Brain pericyte (primary cell): ENCODE data around the gene PARK7.
A peak's percentile ranks its signal among the peaks of the same experiment; 100 is the strongest.
"Not testable (repeated sequence)": the region's sequence is repeated elsewhere in the genome, so short reads cannot be mapped to it uniquely, and the experiment has no call there.

Experiments used
- DNase-seq: peaks from one replicate; pipeline ENCODE4 v3.0.0-alpha.2; 2012; ENCODE audit warnings: low read depth, low spot score

The PARK7 gene

DNA sequence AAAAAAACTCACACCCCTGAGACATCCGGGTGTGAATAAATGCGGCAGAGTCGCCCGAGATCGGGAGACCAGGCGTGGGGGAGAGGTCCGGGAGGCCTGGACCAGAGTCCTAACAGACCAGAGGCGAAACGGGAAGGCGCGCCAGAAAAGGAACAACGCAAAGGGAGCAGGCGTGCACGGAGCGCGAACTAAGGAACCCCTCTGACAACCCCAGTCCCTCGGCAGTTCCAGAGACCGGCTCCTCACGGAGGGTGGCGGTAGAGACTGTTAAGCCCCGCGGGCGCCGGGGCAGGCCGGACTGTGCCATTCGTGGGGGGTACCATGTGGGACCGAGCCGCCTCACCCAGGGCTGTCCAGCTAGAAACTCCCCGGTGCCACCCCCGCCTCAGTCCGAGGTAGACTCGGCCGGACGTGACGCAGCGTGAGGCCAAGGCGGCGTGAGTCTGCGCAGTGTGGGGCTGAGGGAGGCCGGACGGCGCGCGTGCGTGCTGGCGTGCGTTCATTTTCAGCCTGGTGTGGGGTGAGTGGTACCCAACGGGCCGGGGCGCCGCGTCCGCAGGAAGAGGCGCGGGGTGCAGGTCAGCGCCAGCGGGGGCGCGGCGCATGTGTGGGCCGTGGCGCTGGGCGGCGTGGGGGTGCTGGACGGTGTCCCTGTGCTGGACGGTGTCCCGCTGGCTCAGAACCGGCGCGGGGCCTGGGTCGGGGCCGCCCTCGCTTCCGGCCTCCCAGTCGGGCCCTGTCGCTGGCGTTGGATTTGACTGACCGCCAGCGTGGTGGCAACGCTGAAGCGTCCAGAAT, at the start of gene PARK7:
Gene PARK7, plus strand, starts transcription at position 496 of the 798 bp plus-strand sequence. CDS start 1,075 bp downstream, outside the sequence.
- DNase-seq = peak; percentile 99

DNA sequence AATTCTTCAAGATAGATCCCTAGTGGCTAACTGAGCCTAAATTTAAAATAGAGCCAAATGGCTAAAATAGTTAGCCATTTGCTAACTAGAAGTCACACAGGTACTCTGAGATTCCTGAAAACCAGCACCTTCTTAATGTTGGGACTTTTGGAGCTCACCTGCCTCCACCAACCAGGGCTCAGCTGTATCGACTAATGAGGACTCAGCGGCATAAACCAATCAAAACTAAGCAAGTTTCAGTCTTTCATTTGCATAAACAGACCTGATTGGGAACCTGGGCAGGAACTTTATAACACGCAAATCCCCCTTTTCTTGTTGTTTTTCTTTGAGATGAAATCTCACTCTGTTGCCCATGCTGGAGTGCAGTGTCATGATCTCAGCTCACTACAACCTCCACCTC, 49.4 kb upstream of the PARK7 start:
- no peak for DNase-seq

DNA sequence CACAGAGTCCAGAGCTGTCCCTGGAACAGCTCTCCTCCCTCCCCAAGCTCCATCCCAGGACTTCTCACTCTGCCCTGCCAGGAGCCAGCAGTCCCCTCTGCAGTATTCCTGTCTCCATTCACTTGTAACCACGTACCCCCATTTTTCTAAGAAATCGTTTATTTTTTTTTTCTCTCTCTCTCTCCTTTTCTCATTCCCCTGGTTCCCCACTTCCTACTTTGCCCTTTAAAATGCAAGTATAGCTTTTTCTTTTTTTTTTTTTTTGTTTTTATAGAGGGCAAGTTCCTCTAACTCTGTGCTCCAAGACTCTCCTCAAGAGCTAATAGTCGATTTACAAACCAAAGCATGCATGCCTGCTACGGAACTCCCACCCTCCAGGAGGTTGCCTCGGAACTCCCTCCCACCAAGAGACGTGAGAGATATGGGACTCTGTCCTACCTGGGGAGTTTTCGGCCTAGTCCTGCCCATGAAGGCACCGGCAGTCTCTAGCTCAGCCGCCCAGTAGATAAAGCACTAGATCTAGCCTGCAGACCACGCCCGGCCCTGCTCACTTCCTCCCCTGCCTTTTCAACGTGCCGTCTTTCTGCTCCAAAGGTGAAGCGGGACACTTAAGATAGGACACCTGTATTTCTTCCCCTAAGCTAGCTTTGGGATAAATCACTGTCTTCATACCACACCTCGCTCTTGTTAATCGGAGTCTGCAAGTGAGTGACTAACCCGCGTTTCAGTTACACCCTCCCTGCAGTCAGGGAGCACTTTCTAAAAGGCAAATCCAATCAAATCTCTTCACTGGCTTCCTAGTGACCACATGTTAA, 48.6 kb upstream of the PARK7 start:
- DNase-seq = no peak

- no peak for DNase-seq
Measured at GRCh38 chr1:7915826-7916500, 45.5 kb upstream of the PARK7 start.

- no peak for DNase-seq
Measured at GRCh38 chr1:7916501-7916830, 45.0 kb upstream of the PARK7 start.

DNA sequence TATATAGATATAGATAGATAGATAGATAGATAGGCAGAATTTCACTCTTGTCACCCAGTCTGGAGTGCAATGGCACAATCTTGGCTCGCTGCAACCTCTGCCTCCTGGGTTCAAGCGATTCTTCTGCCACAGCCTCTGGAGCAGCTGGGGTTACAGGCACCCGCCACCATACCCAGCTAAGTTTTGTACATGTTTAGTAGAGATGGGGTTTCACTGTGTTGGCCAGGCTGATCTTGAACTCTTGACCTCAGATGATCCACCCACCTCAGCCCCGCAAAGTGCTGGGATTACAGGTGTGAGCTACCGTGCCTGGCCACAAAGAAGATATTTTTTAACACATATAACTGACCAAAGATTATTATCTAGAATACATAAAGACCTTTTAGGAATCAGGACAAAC, 43.5 kb upstream of the PARK7 start:
- not testable (repeated sequence) for DNase-seq

DNA sequence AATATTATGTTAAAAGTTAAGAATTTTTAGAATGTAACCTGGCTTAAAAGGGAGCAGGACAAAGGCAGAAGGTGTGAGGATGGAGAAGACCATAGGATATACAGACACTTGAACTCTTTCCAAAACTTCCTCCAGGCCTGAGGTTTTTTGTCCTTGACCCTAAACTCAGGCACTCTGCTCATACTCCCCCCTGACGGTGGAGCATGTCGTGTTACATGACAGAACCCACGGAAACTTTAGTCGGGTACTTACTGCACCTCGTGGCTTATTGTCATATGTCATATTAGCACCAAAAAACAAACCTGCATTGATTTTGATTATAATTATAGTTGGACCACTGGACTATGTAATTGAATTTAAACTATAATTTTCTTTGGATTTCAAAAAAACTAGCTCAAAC, 41.6 kb upstream of the PARK7 start:
- no peak for DNase-seq

DNA sequence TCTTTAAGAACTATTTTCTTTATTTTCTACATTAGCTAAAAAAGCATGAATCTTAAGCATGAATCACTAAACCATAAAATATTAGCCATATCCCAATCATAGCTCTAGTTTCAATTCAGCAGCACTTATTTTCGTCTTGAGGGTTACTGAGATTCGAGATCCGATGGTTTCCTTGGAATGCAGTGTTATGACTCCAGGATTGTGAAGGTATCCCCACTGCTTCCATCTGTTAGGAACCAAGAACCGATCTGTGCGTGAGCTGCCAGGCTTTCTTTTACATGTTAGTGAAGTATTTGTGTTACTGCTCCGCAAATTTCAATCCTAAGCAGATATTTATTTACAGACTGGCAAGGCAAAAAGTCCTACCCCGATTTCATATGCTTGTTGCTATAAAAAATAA, 39.7 kb upstream of the PARK7 start:
- DNase-seq = no peak

DNA sequence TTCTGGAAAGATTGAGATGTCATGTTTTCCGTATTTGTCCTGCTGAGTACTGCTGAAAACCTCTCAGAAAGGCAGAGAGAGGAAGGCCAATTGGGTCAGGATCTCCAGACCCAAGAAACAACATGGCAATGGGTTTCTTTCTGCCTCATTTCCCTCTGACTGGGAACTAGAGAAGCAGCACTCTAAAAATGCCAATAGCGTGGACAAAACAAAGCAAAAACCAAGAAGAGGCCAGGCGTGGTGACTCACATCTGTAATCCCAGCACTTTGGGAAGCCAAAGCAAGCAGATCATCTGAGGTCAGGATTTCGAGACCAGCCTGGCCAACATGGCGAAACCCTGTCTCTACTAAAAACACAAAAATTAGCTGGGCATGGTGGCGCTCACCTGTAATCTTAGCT, 39.2 kb upstream of the PARK7 start:
- no peak for DNase-seq

DNA sequence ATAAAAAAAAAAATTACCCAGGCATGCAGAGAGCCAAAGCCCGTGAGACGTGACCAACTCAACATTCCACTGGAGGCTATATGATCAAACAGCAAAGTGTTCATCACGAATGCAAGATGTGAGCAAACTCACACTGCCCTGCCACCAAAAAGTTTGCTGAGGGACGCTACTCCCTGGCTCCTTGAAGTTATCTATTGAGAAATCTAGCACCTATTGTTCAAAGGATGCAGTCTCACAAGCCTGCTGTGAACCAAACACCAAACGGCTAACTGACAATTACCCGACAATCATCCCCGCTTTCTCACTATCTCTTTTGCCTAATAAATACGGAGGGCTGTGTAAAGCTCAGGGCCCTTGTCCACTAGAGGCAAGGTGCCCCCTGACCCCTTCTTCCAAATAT, 34.5 kb upstream of the PARK7 start:
- DNase-seq = not testable (repeated sequence)

- DNase-seq = no peak
Measured at GRCh38 chr1:7928247-7928646, 33.3 kb upstream of the PARK7 start.

DNA sequence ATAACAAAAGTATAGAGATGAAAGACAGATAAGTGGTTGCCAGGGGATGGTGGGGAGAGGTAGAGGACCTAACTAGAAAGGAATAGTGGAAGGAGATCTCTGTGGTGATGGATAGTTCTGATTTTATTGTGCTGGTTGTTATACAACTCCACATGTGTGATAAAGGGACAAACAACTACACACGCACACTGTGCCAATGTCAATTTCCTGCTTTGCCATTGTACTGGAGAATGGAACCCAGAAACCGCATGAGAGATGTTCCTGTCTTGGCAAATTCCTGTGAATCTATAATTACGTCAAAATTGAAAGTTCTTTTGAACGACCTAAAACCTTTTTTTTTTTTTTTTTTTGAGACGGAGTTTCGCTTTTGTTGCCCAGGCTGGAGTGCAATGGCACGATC, 31.9 kb upstream of the PARK7 start:
- DNase-seq = no peak

GRCh38 chr1:7930645-7931445, 30.7 kb upstream of the PARK7 start:
- no peak for DNase-seq

- no peak for DNase-seq
Measured at GRCh38 chr1:7931446-7931812, 30.1 kb upstream of the PARK7 start.

GRCh38 chr1:7932524-7933138, 28.9 kb upstream of the PARK7 start:
- no peak for DNase-seq

DNA sequence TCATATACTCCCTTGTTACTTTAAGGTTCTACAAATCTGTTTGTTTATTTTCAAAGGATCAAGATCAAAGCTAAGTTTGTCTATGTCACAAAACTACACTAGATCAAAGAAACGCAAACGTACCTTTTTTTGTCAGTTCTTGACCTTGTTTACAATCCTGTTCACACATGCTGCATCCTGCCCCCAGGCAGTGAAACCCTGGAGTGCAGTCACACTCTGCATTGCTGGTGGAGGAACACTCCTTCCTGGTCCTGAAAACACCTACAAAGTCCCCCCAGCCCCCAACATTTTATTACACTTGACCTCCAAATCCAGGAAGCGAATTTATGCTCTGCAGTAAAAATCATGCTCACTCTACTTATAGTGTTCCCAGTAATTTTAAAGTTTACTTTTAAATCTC, 23.4 kb upstream of the PARK7 start:
- no peak for DNase-seq

DNA sequence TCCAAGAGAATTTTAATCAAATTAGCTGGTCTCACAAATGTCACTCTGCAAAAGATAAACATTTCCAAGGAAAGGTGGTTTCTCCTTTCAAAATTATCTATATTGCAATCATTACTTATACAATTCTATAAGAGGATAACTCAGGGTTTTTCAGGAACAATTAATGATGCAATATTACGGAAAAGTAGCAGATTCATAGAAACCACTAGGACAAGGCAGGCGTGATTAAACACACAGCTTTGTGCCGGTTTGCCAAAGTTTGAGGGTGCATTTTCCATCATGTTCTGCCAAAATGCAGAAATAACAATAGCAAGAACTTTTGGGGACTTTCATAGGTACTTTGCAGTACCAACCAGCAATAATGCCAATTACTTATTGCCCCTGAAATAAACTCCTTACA, 21.5 kb upstream of the PARK7 start:
- DNase-seq = no peak

DNA sequence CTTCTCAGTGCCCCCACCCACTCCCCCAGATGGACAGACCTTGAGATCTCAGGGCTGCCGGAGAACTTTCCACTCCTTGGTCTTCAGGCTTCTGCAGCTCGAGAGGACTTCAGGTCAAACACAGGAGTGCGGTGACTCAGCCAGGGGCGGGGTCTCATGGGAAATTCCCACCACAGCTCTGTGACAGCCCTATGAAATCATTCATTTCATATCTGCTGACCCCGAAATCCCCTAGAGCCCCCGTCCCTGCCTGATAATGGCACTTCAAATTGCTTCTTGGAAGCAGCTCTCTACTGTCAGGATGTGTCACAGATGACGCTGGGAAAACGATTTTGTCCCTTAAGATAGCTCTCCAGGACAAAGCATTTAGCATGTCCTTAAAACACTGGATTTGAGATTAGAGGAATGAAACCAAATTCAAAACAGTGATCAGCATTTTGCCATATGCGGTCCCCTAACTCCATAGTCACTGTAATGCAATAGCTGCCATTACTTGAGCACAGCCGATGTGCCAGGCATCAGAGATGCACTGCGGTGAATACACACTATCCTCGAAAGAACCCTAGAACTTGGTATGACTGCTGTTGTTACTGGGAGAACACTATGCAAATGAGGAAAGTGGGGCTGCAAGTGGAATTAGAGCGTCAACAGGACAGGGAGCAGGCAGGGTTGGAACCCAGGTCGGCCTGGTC, 20.6 kb upstream of the PARK7 start, which contains the start of gene TNFRSF9:
Gene TNFRSF9, minus strand, starts transcription at position 95 of the 692 bp plus-strand sequence. CDS start 845 bp downstream, outside the sequence.
- no peak for DNase-seq

GRCh38 chr1:7941437-7941793, 20.1 kb upstream of the PARK7 start:
- DNase-seq = no peak

DNA sequence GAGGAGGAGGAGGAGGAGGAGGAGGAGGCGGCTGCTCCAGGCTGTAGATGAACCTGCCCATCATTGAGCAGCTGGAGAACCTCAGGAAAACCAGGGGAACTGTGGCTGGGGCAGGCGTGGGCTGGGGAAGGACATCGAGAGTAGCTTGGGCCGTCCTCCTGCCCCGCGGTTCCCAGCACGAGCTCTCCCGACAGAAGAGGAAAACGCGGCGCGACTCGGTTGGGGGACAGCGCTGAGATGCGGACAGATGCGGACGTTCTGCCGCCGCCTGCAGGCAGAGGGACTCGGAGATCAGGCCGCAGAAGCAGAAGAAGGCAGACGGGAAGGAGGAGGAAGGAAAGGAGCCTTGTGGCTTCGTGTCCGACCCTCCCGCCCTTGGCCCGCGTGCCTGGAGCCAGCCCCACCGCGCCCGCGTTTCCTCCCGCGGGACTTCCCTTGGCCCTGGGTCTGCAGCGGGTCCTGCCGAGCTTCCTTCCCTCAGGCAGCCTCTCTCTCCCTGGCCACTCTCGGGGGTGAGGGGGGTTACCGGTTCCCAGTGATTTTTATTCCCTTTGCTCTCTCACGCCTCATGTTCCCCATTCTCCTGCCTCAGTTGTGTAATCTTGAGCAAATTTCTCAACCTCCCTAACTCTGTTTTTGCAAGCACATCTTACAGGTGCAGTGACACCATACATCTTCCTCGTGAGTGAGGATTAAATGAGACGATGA, 19.1 kb upstream of the PARK7 start:
- no peak for DNase-seq
